Renal pelvis (tissue), 4 donors: ENCODE measurements around the gene OLFML1. TPM values are rescaled to one million over a fixed set of nuclear protein-coding genes. Genes with fewer than 3 reads are reported as not detected.

Source experiments
- DNase-seq: peaks from one replicate; pipeline ENCODE4 v3.0.0-alpha.2; 2013
- polyA plus RNA-seq, 3 donors: library from polyadenylated mRNA; unstranded; fragments of 120-200 nt; gene quantifications; one replicate each; pipeline ENCODE4 v1.2.1, GENCODE V29; 2013; ENCODE audit not compliant: insufficient read length in 3 of 3

Gene OLFML1
- polyA plus RNA-seq, 3 donors, result 25.9 to 36.5 (median 29.8) TPM

DNA sequence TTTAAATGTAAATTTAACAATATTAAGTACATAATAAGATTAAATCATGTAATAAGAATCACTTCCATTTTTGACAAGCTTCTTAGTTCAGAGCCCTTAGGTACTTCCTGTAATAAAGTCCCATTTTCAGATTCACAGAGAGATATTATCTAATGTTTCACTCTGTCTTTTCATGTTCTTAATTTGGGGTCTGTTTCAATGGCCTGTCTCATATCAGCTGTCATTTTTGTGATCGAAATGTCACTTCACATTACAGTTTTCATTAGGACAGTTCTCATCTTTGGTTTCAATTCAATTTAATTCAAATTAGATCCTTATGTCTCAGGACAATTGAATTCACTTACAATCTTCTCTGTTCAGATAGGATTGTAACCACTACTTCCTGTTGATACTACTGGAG, 22.6 kb upstream of the OLFML1 start:
- DNase-seq, result no peak

DNA sequence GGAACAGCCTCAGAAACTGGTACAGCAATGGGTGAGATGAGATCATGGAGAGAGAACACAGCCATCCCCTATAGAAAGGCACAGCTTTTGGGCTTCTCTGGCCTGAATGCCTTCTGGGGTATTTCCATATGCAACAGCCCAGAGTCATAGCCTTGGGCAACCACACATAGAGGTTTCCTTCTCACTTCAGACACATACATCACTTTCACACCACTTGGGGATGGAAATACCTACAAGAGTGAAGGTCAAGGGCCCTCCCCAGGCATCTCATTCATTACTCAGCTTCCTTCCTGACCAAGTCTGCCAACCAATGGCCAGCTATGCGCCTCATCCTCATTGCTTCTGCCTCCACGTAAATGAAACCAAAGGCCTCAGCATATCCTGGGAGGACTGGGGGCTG, 17.7 kb upstream of the OLFML1 start:
- no peak for DNase-seq

GRCh38 chr11:7469351-7469865, 15.9 kb upstream of the OLFML1 start:
- no peak for DNase-seq

GRCh38 chr11:7471071-7471470, 14.2 kb upstream of the OLFML1 start:
- DNase-seq, result no peak

DNA sequence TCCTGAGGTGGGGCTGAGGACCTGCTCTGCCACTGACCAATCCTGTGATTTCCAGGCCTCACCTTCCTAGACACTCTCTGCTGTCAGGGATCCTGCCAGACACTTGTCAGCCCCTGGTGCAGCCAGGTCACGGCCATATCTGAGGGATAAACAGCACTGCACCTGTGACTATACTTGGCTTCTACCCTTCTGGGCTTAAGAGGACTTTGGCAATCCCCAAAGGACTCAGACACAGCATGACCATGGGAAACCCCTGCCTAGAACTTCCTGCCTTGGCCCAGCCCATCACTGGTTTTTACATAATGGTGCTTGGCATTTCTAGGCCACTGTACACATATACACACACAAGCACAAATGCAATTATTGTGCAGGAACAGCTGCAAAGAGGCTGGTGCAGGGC, 11.6 kb upstream of the OLFML1 start:
- DNase-seq, result no peak

- no peak for DNase-seq
These were observed 5.2 kb upstream of the OLFML1 start for GRCh38 chr11:7480113-7480512.

- no peak for DNase-seq
These were observed 1.2 kb upstream of the OLFML1 start for GRCh38 chr11:7484131-7484530.

DNA sequence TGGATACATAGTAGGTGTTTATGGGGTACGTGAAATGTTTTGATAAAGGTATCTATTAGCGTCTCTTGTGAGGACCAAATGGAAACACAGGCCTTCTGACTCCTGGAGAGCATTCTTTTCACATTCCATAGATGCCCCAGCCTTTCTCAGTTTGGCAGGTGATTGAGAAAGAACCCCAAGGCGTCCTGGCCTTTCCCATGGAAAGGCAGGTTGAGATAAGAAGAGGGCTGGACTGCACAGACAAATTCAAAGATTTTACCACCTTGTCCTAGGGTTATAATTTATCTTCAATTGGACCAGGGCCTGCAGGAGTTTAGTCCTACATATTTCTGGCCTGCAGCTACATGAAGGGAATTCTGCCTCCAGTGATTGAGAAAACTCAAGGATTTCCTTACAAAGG, 661 bp upstream of the OLFML1 start:
- no peak for DNase-seq

DNA sequence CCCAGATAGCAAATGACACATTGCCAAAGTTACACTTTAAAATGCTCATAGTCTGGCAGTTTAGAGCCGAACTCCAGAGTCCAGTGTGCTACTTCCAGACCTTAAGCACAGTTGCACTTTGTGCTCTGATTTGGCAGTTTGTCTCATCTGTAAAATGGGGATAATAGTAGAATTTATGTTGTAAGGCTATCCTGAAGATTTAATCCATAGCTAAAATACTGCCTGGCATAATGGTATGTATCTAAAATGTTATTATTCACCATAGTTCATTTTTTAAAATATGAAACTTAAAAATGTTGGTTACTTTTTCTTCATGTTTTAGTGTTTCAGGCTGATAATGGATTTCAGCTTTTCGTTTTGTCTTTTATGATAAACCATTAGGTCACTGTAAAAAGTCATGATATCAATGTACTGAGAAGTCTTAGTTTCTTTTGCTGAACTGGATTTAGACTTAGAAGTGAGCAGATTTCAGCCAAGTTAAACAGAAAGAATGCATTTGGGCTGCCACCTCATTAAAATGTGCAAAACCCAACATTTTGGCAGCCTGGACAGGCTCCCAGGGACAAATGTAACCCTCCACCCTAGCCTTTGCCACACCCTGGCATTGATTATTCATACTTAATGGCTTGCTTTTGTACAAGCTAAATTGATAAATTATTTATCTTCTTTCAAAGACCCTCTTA, 933 bp downstream of the OLFML1 start:
- DNase-seq, result no peak

DNA sequence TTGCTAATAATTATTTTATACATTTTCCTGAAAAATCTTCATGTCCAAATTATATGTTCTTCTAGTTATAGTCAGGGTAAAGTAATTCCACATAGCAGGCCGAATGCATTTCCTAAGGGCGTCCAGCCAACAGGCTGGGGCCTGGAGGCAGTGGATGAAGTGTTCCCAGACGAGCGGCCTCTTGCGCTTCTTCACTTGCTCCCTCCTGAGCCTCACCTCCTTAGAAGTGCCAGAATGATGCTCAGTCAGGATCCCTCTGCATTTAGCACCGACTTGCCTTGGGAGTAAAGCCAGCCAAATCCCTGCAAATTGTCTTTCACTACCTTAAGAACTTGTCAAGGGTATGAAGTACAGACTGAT, 1.5 kb downstream of the OLFML1 start:
- no peak for DNase-seq

GRCh38 chr11:7487360-7487759, 2.1 kb downstream of the OLFML1 start:
- no peak for DNase-seq

DNA sequence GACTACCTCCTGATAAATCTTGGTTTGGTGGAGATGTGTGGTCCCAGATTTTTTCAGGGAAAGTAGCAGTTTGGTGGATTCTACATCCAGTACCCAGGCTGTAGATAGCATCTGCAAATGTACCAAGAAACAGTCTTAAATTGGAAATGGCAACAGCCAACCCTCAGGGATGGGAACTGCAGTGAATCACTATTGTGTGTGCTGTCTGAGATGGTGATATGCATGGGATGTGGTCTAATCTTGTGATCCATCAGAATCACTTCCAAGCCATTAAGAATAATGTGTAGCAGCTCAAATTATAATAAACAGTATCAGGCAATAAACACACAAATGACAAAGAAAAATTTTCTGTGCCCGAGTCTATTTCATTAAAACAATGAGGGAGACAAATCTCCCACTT, 3.4 kb downstream of the OLFML1 start:
- DNase-seq, result no peak

DNA sequence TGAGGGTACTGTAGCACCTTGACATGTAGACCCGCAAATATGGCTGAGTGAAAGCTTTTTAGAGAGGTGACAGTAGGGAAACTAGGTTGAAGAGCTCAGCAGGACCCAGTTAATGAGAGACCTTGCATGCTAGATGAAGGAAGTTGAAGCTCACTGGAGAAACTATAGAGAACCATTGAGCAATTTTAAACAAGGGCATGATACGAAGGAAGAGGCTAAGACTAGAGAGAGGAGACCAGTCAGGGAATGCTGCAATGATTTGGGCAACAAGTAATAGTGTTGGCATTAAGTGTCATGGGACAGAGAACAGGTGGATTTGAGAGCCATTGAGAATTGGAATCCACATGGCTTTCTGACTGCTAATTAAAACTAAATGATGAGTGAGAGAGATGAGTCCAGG, 4.1 kb downstream of the OLFML1 start:
- DNase-seq, result no peak

DNA sequence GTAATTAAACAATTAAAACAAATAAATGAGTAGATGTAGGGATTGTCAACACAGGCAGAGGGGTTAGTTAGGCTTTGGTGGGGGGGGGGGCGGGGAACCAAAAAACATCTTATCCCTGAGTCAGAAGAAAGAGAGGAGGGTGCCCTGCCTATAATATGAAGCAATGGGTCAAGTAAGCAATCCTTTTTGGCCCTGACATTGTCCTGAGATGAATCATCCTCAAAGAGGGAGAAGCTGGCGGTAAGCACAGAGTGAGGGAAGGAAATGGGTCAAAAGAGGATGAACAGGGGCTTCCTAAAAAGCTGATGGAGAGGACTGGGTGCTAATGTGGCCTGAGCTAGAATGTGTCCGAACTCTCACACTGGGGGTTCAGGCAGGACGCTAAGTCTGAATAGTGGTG, 4.7 kb downstream of the OLFML1 start:
- DNase-seq, result no peak

GRCh38 chr11:7490535-7490934, 5.2 kb downstream of the OLFML1 start:
- DNase-seq, result no peak

DNA sequence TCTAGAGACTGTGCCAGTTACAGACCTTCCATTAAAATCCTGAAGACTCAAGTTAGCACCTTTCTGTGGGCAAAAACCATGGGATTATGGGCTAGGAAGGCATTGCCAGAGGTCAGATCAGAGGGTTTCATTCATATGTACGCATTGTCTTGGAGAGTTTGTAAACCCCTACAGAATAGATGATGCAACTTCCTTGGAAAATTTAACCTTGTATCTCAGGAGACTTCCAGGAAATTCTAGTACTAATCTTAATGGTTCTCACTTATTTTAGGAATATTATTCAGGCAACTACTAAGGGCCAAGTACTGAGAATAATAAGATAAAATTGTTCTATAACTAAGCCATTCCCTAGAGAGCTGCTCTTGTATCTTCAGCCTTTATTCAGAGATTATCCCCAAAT, 6.9 kb downstream of the OLFML1 start:
- no peak for DNase-seq

GRCh38 chr11:7493670-7494069, 8.4 kb downstream of the OLFML1 start:
- no peak for DNase-seq

GRCh38 chr11:7494086-7494745, 8.9 kb downstream of the OLFML1 start:
- DNase-seq, result no peak

DNA sequence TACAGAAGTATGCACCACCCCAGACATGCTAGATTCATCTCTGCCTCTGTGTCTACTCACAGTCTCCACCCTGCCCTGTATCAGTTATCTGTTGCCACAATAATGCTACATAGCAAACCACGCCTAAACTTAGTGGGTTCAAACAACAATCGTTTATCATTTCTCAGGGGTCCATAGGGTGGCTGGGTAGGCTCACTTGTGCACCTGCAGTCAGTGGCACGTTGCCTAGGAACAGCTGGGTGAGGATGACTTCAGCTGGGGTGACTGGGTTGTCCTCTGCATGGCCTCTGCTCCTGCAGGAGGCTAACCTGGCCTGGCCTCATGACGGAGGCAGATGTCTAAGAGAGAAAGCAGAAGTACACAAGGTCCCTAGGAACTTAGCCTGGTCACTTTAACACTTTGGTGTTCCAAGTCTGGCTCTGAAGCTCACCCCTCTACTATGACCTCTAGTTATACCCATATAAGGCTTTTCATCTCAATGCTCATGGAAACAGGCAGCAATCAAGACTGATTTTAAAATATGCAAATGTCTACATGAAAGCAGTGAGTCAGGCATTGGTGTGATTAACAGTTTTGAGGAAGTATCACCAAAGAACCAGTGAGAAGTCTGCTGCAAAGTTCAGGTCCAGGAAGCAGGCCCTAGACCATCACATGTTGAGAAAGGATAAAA, 10.7 kb downstream of the OLFML1 start:
- no peak for DNase-seq

DNA sequence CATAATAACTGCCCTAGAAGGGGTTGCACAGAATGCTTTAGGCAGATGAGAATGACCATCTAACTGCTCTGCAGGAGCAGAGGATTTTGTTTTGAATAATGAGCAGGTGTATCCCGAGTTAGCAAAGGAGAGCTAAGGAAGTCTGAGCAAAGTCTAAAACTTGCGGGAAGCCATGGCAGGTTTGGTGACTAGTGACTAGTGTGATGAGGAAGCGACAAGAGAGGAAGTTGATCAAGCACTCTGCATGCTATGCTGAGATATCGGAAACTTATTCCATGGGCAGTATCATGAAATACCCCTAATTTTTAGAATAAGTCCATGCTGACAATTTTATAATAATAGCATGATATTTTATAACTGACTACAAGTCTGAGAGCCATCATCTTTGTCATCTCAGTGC, 12.9 kb downstream of the OLFML1 start:
- no peak for DNase-seq

- no peak for DNase-seq
These were observed 13.8 kb downstream of the OLFML1 start for GRCh38 chr11:7499081-7499480.

- no peak for DNase-seq
These were observed 14.9 kb downstream of the OLFML1 start for GRCh38 chr11:7500251-7500650.

- no peak for DNase-seq
These were observed 15.9 kb downstream of the OLFML1 start for GRCh38 chr11:7501251-7501650.
